Activated naive CD4-positive, alpha-beta T cell treated with anti-CD3 and anti-CD28 coated beads, Interleukin-2, amount 50 U/mL, for 72 hours (primary cell): ENCODE data around the gene PNMA8C. TPM values are rescaled to one million over a fixed set of nuclear protein-coding genes. Genes with fewer than 3 reads are reported as not detected.
A peak's percentile ranks its signal among the peaks of the same experiment; 100 is the strongest.
"Not testable (repeated sequence)": the region's sequence is repeated elsewhere in the genome, so short reads cannot be mapped to it uniquely, and the experiment has no call there.

ENCODE experiments used
- ATAC-seq, 2 donors: fragments of 150-1000 bp; cut with Tn5 transposase; 2 replicates each; pipeline ENCODE4 v1.10.0; 2021; ENCODE audit warnings: mild to moderate bottlenecking in 2 of 2, moderate library complexity in 2 of 2
- DNase-seq, 2 donors: peaks; one replicate each; pipeline ENCODE4 v3.0.0; 2021 to 2022; ENCODE audit warnings: low spot score in 2 of 2
- H3K27ac Mint-ChIP-seq, 2 donors: one replicate each; pipeline ENCODE4 v1.8.0; 2022; ENCODE audit warnings: mild to moderate bottlenecking in 2 of 2, mixed read lengths in 2 of 2
- H3K36me3 Mint-ChIP-seq, 2 donors: one replicate each; pipeline ENCODE4 v1.8.0; 2022; ENCODE audit warnings: mixed read lengths in 2 of 2
- H3K9me3 Mint-ChIP-seq, 2 donors: one replicate each; pipeline ENCODE4 v1.8.0; 2022; ENCODE audit warnings: mixed read lengths in 2 of 2
- total RNA-seq, 2 donors: library from RNA; stranded (reverse); gene quantifications; one replicate each; pipeline ENCODE4 v1.2.3, GENCODE V29; 2022

Gene PNMA8C
- total RNA-seq, 2 donors from 2014 or later = not detected

DNA sequence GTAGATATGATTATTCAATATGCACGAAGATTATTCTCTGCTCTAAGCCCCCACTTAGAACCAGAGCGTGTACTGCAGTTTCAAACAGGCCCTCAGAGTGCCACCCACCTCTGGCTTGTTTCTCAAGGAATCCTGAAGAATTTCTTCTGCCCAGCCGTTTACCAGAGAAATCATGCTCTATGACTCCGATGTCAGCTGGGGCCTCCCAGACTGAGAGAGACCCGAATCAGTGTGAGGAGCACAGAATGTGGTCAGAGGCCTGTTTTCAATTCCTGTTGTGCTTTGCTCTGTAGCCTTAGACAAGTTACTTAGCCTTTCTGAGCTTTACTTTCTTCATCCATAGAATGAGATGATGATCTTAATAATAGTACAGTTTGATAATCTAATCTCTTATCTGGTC lies 5.5 kb downstream of the PNMA8C start:
- no peak overlapping the region for H3K27ac Mint-ChIP-seq
- no peak for ATAC-seq
- H3K9me3 Mint-ChIP-seq = no peaks in the 10 kb centered on the region
- DNase-seq = no peak
- H3K36me3 Mint-ChIP-seq = no peaks in the 10 kb centered on the region

DNA sequence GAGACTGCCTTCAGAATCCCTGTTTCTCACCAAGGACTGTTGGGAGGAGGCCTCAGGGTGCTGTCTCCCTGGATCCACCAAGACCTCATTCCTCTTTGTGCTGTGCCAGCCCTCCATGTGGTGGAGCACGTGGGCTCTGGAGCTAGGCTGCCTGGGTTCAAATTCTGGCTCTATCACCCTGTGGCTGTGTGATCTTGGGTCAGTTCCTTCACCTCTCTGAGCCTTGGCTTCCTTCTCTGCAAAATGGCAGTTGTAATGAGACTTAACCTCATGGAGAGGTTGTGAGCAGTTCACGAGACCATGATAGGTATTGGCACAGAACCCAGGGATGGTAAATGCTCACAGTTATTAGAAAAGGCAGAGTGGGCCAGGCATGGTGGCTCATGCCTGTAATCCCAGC lies 6.4 kb downstream of the PNMA8C start:
- no peaks in the 10 kb centered on the region for H3K9me3 Mint-ChIP-seq
- DNase-seq = no peak
- ATAC-seq = no peak
- no peaks in the 10 kb centered on the region for H3K36me3 Mint-ChIP-seq
- H3K27ac Mint-ChIP-seq = no peak overlapping the region

DNA sequence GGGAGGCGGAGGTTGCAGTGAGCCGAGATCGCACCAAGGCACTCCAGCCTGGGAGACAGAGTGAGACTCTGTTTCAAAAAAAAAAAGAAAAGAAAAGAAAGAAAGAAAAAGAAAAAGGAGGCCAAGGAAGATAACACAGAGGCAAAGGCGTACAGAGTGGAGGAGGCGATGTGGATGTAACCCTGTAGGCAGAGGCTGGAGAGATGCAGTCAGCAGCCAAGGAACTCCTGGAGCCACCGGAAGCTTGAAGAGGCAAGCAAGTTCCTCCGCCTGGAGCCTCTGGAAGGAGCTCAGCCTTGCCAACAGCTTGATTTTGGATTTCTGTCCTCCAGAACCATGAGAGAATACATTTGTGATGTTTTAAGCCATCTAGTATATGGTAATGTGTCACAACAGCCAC lies 8.7 kb downstream of the PNMA8C start:
- Mint-ChIP-seq H3K9me3 (no peaks in the 10 kb centered on the region), H3K36me3 (no peaks in the 10 kb centered on the region), H3K27ac (no peak overlapping the region)
- no peak for ATAC-seq
- no peak for DNase-seq

- ATAC-seq = peak; percentile 28 to 50
- H3K9me3 Mint-ChIP-seq, H3K36me3 Mint-ChIP-seq, DNase-seq, H3K27ac Mint-ChIP-seq: not testable (repeated sequence)
Measured at GRCh38 chr19:46415804-46416709, 12.7 kb downstream of the PNMA8C start.

DNA sequence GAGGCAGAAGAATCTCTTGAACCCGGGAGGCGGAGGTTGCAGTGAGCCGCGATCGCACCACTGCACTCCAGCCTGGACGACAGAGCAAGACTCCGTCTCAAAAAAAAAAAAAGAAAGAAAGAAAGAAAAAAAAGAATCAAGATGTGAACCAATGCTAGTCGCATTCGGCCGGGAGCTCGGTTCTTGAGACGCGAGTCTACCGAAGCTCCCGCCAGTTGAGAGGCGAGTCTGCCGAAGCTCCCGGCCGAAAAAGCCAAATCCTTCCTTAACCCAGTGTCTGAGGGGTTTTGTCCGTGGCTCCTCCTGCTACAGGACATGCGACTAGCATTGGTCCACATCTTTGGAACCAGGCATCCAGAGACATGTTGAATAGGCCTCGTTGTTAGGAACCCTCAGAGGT lies 13.8 kb downstream of the PNMA8C start:
- ATAC-seq, H3K27ac Mint-ChIP-seq, H3K36me3 Mint-ChIP-seq, H3K9me3 Mint-ChIP-seq, DNase-seq: not testable (repeated sequence)

DNA sequence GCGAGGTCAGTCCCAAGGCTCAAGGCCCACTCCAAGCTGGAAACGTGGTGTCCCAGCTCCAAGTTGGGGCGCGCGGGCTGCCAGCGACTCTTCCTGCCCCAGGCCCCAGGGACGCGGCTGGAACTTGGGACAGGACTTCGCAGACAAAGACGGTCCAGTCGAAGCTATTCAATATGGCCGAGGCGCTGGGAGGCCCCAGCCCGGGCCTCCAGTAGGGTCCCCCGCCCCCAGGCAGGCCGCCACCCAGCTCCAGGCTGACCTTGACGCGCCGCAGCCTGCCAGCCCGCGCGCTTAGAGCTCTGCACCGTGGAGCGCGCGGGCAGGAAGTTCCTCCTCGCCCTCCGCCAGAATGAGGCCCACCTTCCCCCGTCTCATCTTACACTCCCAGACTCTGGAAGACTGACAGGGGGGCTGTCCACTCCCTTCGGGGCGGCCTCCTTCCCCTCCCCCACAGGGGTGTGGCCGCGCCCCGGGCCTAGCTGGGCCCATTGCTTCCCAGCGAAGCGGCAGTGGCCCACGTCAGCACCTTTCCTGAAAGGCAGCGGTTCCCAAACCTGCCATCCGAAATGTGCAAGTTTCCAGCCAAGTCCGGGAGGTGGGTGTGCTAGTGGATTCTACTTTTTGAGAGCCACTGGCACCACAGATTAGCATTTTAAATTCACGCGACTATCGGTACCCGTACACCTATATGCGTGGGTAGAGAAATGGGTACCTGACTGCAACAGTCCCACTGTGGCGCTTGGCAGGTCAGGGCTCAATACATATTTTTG lies 15.3 kb downstream of the PNMA8C start, which contains the start of gene CCDC8:
Gene CCDC8, minus strand, starts transcription at position 303 of the 770 bp plus-strand sequence. CDS start 754 bp downstream, outside the sequence.
- DNase-seq = no peak
- Mint-ChIP-seq H3K36me3 (no peaks in the 10 kb centered on the region), H3K9me3 (no peaks in the 10 kb centered on the region), H3K27ac (no peak within 1 kb of the TSS)
- ATAC-seq = no peak

GRCh38 chr19:46412650-46413261 lies 16.0 kb downstream of the PNMA8C start:
- DNase-seq (no peak), ATAC-seq (no peak)
- H3K27ac Mint-ChIP-seq = no peak overlapping the region
- no peaks in the 10 kb centered on the region for H3K9me3 Mint-ChIP-seq
- H3K36me3 Mint-ChIP-seq = no peaks in the 10 kb centered on the region

- ATAC-seq = no peak
- H3K9me3 Mint-ChIP-seq = no peaks in the 10 kb centered on the region
- DNase-seq = no peak
- H3K27ac Mint-ChIP-seq = no peak overlapping the region
- no peaks in the 10 kb centered on the region for H3K36me3 Mint-ChIP-seq
Measured at GRCh38 chr19:46411925-46412649, 16.6 kb downstream of the PNMA8C start.

DNA sequence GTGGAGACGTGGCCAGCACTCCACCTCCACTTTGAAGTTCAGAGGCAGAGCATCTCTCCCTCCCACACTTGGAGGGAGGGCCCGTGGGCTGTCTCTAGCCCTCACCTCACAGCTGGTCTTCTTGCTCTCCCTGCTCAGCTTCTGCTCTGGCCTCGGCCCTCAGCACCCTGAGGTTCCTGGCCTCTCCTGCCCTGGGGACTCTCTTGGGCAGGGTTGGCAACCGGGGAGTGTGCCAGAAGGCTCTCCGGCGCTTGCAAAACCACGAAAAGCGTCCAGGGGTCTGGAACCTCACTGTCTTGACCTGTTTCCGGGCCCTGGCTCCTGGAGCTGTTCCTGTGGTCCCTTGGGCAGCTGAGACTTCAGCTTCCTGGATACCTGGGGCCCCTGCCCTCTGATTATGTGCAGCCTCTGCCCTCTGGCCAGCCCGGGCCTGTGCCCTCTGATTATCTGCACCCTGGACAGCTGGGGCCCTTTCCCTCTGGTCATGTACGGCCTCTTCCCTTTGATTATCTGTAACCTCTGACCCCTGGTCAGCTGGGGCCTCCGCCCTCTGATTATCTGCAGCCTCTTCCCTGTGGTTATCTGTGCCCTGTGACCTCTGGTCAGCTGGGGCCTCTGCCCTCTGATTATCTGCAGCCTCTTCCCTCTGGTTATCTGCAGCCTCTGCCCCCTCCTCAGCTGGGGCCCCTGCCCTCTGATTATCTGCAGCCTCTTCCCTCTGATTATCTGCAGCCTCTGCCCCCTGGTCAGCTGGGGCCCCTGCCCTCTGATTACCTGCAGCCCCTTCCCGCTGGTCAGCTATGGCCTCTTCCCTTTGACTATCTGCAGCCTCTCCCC lies 17.4 kb downstream of the PNMA8C start:
- Mint-ChIP-seq H3K9me3 (no peaks in the 10 kb centered on the region), H3K36me3 (no peaks in the 10 kb centered on the region), H3K27ac (no peak overlapping the region)
- ATAC-seq (no peak), DNase-seq (no peak)

- no peak overlapping the region for H3K27ac Mint-ChIP-seq
- DNase-seq (no peak), ATAC-seq (no peak)
- H3K36me3 Mint-ChIP-seq = no peaks in the 10 kb centered on the region
- no peaks in the 10 kb centered on the region for H3K9me3 Mint-ChIP-seq
Measured at GRCh38 chr19:46410205-46411087, 18.3 kb downstream of the PNMA8C start.

GRCh38 chr19:46409191-46409590 lies 19.5 kb downstream of the PNMA8C start:
- Mint-ChIP-seq H3K9me3 (no peaks in the 10 kb centered on the region), H3K36me3 (peaks cover 0 to 3% of the 10 kb centered on the region in 2 donors), H3K27ac (no peak overlapping the region)
- ATAC-seq (no peak), DNase-seq (no peak)

GRCh38 chr19:46408664-46409039 lies 20.1 kb downstream of the PNMA8C start:
- H3K9me3 Mint-ChIP-seq = no peaks in the 10 kb centered on the region
- DNase-seq (no peak), ATAC-seq (no peak)
- H3K36me3 Mint-ChIP-seq = peaks cover 0 to 7% of the 10 kb centered on the region in 2 donors
- H3K27ac Mint-ChIP-seq = no peak overlapping the region

- peaks cover 0 to 7% of the 10 kb centered on the region in 2 donors for H3K36me3 Mint-ChIP-seq
- no peak overlapping the region for H3K27ac Mint-ChIP-seq
- DNase-seq = no peak
- H3K9me3 Mint-ChIP-seq = no peaks in the 10 kb centered on the region
- no peak for ATAC-seq
Measured at GRCh38 chr19:46407856-46408663, 20.7 kb downstream of the PNMA8C start.

DNA sequence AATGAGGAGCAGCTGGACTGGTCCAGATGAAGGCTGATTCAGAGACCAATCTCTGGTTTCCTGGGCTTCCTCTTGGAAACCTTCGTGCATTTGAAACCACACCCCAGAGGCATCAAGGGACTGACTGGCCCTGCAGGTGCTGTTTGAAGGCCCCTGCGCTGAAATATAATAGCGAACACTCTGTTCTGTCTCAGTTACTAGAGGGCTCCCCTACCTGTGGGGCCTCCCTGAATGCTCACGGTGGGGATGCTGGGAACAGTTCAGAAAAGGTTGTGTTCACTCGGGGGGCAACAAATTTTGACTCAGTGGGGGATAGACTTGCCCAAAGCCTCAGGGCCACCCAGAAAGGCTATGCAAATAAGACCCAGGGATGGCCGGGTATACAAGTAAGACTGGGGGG lies 21.8 kb downstream of the PNMA8C start:
- Mint-ChIP-seq H3K27ac (no peak overlapping the region), H3K36me3 (peaks cover 0 to 7% of the 10 kb centered on the region in 2 donors), H3K9me3 (no peaks in the 10 kb centered on the region)
- ATAC-seq (no peak), DNase-seq (no peak)
